ENCODE results near the gene PTPRK.

GRCh38 chr6:128206610-128207426 lies 313.6 kb downstream of the PTPRK start:
- TF ChIP-seq REST (IDR thresholded peaks at IDR 0.05) (no peak), CTCF (IDR thresholded peaks at IDR 0.05; ENCODE audit: low read depth, low read length, missing input control) (no peak), ZBTB33 (IDR thresholded peaks at IDR 0.05) (no peak), RAD21 (IDR thresholded peaks at IDR 0.05) (no peak), TAF1 (conservative IDR thresholded peaks at IDR 0.05) (no peak), EGR1 (IDR thresholded peaks at IDR 0.05; ENCODE audit: low read depth in 2 of 2) (no peak), SP1 (IDR thresholded peaks at IDR 0.05) (no peak), YY1 (IDR thresholded peaks at IDR 0.05) (no peak), FOXA2 (IDR thresholded peaks at IDR 0.05) (no peak), GABPA (IDR thresholded peaks at IDR 0.05 in 1 of 2, conservative IDR thresholded peaks at IDR 0.05 in 1 of 2) (no peak), RXRA (IDR thresholded peaks at IDR 0.05) (no peak)

Data from liver (tissue), 3 donors.